Measurements from ENCODE around the gene SERGEF. TPM values are rescaled to one million over a fixed set of nuclear protein-coding genes. Genes with fewer than 3 reads are reported as not detected.

The SERGEF gene
- total and polyA plus RNA-seq, 2 experiments from 2014 or later: 29.8 to 64.0 TPM

DNA sequence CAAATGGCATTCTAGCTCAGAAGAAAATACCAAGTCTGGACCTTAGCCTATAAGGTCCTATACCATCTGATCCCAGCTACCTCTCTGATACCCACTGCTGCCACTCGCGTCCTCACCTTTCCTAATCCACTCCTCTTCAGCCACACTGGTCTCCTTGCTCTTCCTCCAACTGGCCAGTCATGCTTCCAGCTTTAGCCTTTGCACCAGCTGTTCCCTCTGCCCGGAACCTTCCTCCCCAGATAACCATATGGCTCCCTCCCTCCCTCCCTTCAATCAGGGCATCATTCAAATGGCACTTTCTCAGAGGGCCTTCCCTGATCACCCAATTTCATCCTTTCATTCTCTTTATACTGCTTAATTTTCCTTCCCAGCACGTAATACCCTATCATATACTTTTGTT is 210.4 kb downstream of the SERGEF start:
- no peaks in the 10 kb centered on the region for H3K36me3 ChIP-seq
- H3K27me3 ChIP-seq: no peaks in the 10 kb centered on the region
- TF ChIP-seq CTCF (IDR thresholded peaks at IDR 0.05; ENCODE audit: low read depth, low read length): no peak
- no peak for DNase-seq (ENCODE audit: low read depth in 1 of 2, low spot score in 1 of 2)
- H3K4me3 ChIP-seq: no peak overlapping the region
- no peak overlapping the region for H3K27ac ChIP-seq
- H3K9me3 ChIP-seq (ENCODE audit: low read depth): no peaks in the 10 kb centered on the region
- H3K4me1 ChIP-seq (ENCODE audit: low read depth): peaks cover 5% of the 10 kb centered on the region

- Histone ChIP-seq H3K4me1 (ENCODE audit: low read depth) (peaks cover 5% of the 10 kb centered on the region), H3K9me3 (ENCODE audit: low read depth) (no peaks in the 10 kb centered on the region), H3K27ac (no peak overlapping the region), H3K27me3 (no peaks in the 10 kb centered on the region), H3K36me3 (no peaks in the 10 kb centered on the region), H3K4me3 (no peak overlapping the region)
- no peak for DNase-seq (ENCODE audit: low read depth in 1 of 2, low spot score in 1 of 2)
- no peak for TF ChIP-seq CTCF (IDR thresholded peaks at IDR 0.05; ENCODE audit: low read depth, low read length)
Measured at GRCh38 chr11:17801166-17801565, 211.7 kb downstream of the SERGEF start.

- no peak for DNase-seq (ENCODE audit: low read depth in 1 of 2, low spot score in 1 of 2)
- H3K4me1 ChIP-seq (ENCODE audit: low read depth): peaks cover 5% of the 10 kb centered on the region
- H3K27me3 ChIP-seq: no peaks in the 10 kb centered on the region
- no peak overlapping the region for H3K4me3 ChIP-seq
- H3K27ac ChIP-seq: no peak overlapping the region
- no peaks in the 10 kb centered on the region for H3K36me3 ChIP-seq
- H3K9me3 ChIP-seq (ENCODE audit: low read depth): no peaks in the 10 kb centered on the region
- no peak for TF ChIP-seq CTCF (IDR thresholded peaks at IDR 0.05; ENCODE audit: low read depth, low read length)
Measured at GRCh38 chr11:17799147-17799546, 213.7 kb downstream of the SERGEF start.

DNA sequence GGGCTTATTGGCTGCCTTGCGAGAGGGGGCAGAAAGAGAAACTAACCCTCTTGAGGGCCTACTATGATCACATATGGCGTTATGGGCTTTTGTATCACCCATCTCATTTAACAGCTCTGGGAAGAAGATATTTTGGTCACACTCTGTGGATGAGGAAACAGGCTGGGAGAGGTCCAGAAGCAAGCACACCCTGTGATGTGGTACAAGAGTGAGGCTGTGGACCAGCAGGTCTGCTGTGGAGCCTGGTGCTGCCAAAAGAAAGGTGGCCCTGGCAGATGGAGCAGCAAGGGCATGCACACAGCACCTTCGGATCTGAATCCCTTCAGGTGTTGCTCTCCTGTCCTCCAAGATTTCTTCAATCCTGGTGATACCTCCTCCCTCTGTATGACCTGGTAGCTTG is 214.1 kb downstream of the SERGEF start:
- no peak for TF ChIP-seq CTCF (IDR thresholded peaks at IDR 0.05; ENCODE audit: low read depth, low read length)
- Histone ChIP-seq H3K9me3 (ENCODE audit: low read depth) (no peaks in the 10 kb centered on the region), H3K27me3 (no peaks in the 10 kb centered on the region), H3K36me3 (no peaks in the 10 kb centered on the region), H3K4me1 (ENCODE audit: low read depth) (peaks cover 5% of the 10 kb centered on the region), H3K27ac (no peak overlapping the region), H3K4me3 (no peak overlapping the region)
- no peak for DNase-seq (ENCODE audit: low read depth in 1 of 2, low spot score in 1 of 2)

GRCh38 chr11:17798253-17798652 is 214.6 kb downstream of the SERGEF start:
- Histone ChIP-seq H3K27me3 (no peaks in the 10 kb centered on the region), H3K36me3 (no peaks in the 10 kb centered on the region), H3K27ac (no peak overlapping the region), H3K4me3 (no peak overlapping the region), H3K9me3 (ENCODE audit: low read depth) (no peaks in the 10 kb centered on the region), H3K4me1 (ENCODE audit: low read depth) (peaks cover 5% of the 10 kb centered on the region)
- no peak for TF ChIP-seq CTCF (IDR thresholded peaks at IDR 0.05; ENCODE audit: low read depth, low read length)
- peak in 1 of 2 donors; percentile 16 for DNase-seq (ENCODE audit: low read depth in 1 of 2, low spot score in 1 of 2)

DNA sequence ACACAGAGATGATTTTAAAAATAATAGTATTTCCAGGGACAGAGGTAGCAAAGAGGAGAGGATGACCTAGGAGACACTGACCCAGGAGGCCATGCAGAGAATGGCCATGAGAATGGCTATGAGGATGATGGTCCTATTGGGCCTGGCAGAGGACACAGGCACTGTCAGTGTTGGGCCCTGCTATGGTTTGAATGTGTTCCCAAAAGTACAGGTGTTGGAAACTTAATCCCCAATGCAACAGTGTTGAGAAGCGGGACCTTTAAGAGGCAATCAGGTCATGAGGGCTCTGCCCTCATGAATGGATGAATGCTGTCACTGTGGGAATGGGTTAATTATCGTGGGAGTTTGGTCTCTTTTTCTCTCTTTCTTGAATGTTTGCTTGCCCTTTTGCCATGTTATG is 216.7 kb downstream of the SERGEF start:
- TF ChIP-seq CTCF (IDR thresholded peaks at IDR 0.05; ENCODE audit: low read depth, low read length): no peak
- Histone ChIP-seq H3K36me3 (no peaks in the 10 kb centered on the region), H3K4me3 (no peak overlapping the region), H3K9me3 (ENCODE audit: low read depth) (no peaks in the 10 kb centered on the region), H3K27me3 (no peaks in the 10 kb centered on the region), H3K4me1 (ENCODE audit: low read depth) (peaks cover 5% of the 10 kb centered on the region), H3K27ac (no peak overlapping the region)
- no peak for DNase-seq (ENCODE audit: low read depth in 1 of 2, low spot score in 1 of 2)

Measured in cardiac muscle cell (in vitro differentiated cells and primary cell).